Calu3 (cell line): ENCODE data around the gene NPTXR. TPM values are rescaled to one million over a fixed set of nuclear protein-coding genes. Genes with fewer than 3 reads are reported as not detected.
A peak's percentile ranks its signal among the peaks of the same experiment; 100 is the strongest.

Experiments used
- Bru-seq: library from RNA; stranded (reverse); fragments of 400-500 nt; gene quantifications from one replicate; lab custom pipeline; 2021; lab: Mats Ljungman, UMichigan
- BruChase-seq, 2 experiments: library from RNA; stranded (reverse); fragments of 400-500 nt; gene quantifications; one replicate each; lab custom pipeline; 2021; lab: Mats Ljungman, UMichigan
- BruUV-seq: library from RNA; stranded (reverse); fragments of 400-500 nt; replicated peaks from 2 replicates; lab custom pipeline; 2021; lab: Mats Ljungman, UMichigan
- CTCF ChIA-PET: fragments of 300-600 bp; sonication (Branson Sonifier 250); formaldehyde crosslinking; loops from one replicate; lab custom pipeline; 2022; ENCODE audit warnings: antibody characterized with exemption; lab: Charles Lee
- DNase-seq: peaks from one replicate; pipeline ENCODE4 v3.0.0; 2022
- H3K27ac Mint-ChIP-seq: one replicate; pipeline ENCODE4 v1.8.0; 2022; ENCODE audit warnings: mixed read lengths; ENCODE audit not compliant: unreplicated experiment
- H3K27me3 Mint-ChIP-seq: one replicate; pipeline ENCODE4 v1.8.0; 2022; ENCODE audit warnings: mixed read lengths; ENCODE audit not compliant: unreplicated experiment
- H3K36me3 Mint-ChIP-seq: one replicate; pipeline ENCODE4 v1.8.0; 2022; ENCODE audit warnings: mild to moderate bottlenecking, moderate library complexity, mixed read lengths; ENCODE audit not compliant: insufficient read depth, unreplicated experiment
- H3K4me1 Mint-ChIP-seq: one replicate; pipeline ENCODE4 v1.8.0; 2022; ENCODE audit warnings: mild to moderate bottlenecking, low read depth, mixed read lengths; ENCODE audit not compliant: unreplicated experiment
- H3K4me3 Mint-ChIP-seq: one replicate; pipeline ENCODE4 v1.8.0; 2022; ENCODE audit warnings: mild to moderate bottlenecking, low read depth, moderate library complexity, mixed read lengths; ENCODE audit not compliant: unreplicated experiment
- H3K9me3 Mint-ChIP-seq: one replicate; pipeline ENCODE4 v1.8.0; 2022; ENCODE audit warnings: low read depth, mixed read lengths; ENCODE audit not compliant: unreplicated experiment
- CTCF ChIP-seq: fragments of 200-600 bp; IDR thresholded peaks from one replicate; pipeline ENCODE4 v1.8.0; 2022; ENCODE audit warnings: antibody characterized with exemption; ENCODE audit not compliant: unreplicated experiment
- intact Hi-C: fragments of 100-400 bp; cut with micrococcal nuclease; formaldehyde crosslinking; loops from one replicate; pipeline ENCODE4 v1.10.0; 2022; ENCODE audit not compliant: unreplicated experiment
- long read RNA-seq: library from polyadenylated mRNA; stranded (forward); transcript quantifications from one replicate; pipeline ENCODE4 v2.0.0, GENCODE V29; 2022
- total RNA-seq: library from RNA; stranded (reverse); gene quantifications from 2 replicates; pipeline ENCODE4 v1.2.3, GENCODE V29; 2022

NPTXR gene
- total RNA-seq (6.1 and 6.6 TPM in 2 replicates), Bru-seq, nascent RNA (percentile 34 among the genes with signal in this experiment), BruChase-seq, experiment 1, labeled RNA remaining after a 6-hour chase (percentile 41 among the genes with signal in this experiment), BruChase-seq, experiment 2, labeled RNA remaining after a 2-hour chase (percentile 37 among the genes with signal in this experiment)
- long read RNA-seq, partial matches to known transcripts = 1 of 4 reads
- long read RNA-seq, other reads (novel, unspliced or antisense) = 3 of 4 reads

GRCh38 chr22:38843657-38844314, at the start of gene NPTXR:
Gene NPTXR, minus strand, starts transcription at chr22:38844028.
- CTCF ChIA-PET = interaction anchor here (5.9 kb wide), 1 partner anchor 74 kb away, joined by 49 read pairs; no protein-coding TSS in a partner anchor
- no TSS peak for BruUV-seq

GRCh38 chr22:38891256-38891655, 47.4 kb upstream of the NPTXR start:
- no peak for TF ChIP-seq CTCF
- Mint-ChIP-seq H3K4me1 (no peaks in the 10 kb centered on the region), H3K4me3 (no peak overlapping the region), H3K27me3 (no peaks in the 10 kb centered on the region), H3K36me3 (no peaks in the 10 kb centered on the region), H3K27ac (no peak overlapping the region), H3K9me3 (no peaks in the 10 kb centered on the region)
- intact Hi-C loops = no loop called here
- DNase-seq = no peak
- CTCF ChIA-PET = no interaction called here
- BruUV-seq = no TSS peak

More at GRCh38 chr22:38843657-38844314, at the start of gene NPTXR:
- peak within 1 kb of the TSS; percentile 71 for H3K4me3 Mint-ChIP-seq
- intact Hi-C loops = no loop called here
- H3K36me3 Mint-ChIP-seq = peaks cover 8% of the 10 kb centered on the region
- H3K27ac Mint-ChIP-seq = peak within 1 kb of the TSS; percentile 77
- peak; percentile 64 for DNase-seq
- TF ChIP-seq CTCF = peak; percentile 10
- H3K9me3 Mint-ChIP-seq = no peaks in the 10 kb centered on the region
- peaks cover 88% of the 10 kb centered on the region for H3K27me3 Mint-ChIP-seq
- H3K4me1 Mint-ChIP-seq = peaks cover 33% of the 10 kb centered on the region

- Mint-ChIP-seq H3K4me3 (no peak overlapping the region), H3K27me3 (no peaks in the 10 kb centered on the region), H3K4me1 (no peaks in the 10 kb centered on the region), H3K36me3 (no peaks in the 10 kb centered on the region), H3K27ac (no peak overlapping the region), H3K9me3 (no peaks in the 10 kb centered on the region)
- no peak for TF ChIP-seq CTCF
- DNase-seq = no peak
- no TSS peak for BruUV-seq
- intact Hi-C loops = no loop called here
- CTCF ChIA-PET = interaction anchor here (0.6 to 0.7 kb wide), 4 partner anchors 9 to 113 kb away, joined by 3 to 4 read pairs (median 3); no protein-coding TSS in a partner anchor
These were observed 46.5 kb upstream of the NPTXR start for GRCh38 chr22:38890377-38890776.

- H3K4me3 Mint-ChIP-seq = no peak overlapping the region
- H3K4me1 Mint-ChIP-seq = peaks cover 10% of the 10 kb centered on the region
- CTCF ChIA-PET = no interaction called here
- H3K9me3 Mint-ChIP-seq = no peaks in the 10 kb centered on the region
- no peaks in the 10 kb centered on the region for H3K27me3 Mint-ChIP-seq
- BruUV-seq = no TSS peak
- no peaks in the 10 kb centered on the region for H3K36me3 Mint-ChIP-seq
- no peak overlapping the region for H3K27ac Mint-ChIP-seq
- intact Hi-C loops = no loop called here
- no peak for TF ChIP-seq CTCF
- no peak for DNase-seq
These were observed 42.5 kb upstream of the NPTXR start for GRCh38 chr22:38886333-38886732.
